ENCODE results near the gene NRXN3. TPM values are rescaled to one million over a fixed set of nuclear protein-coding genes. Genes with fewer than 3 reads are reported as not detected.

The NRXN3 gene
- total RNA-seq, 4 donors from 2014 or later, result 0.19 to 1.4 (median 0.40) TPM

- ATAC-seq (ENCODE audit: low FRiP score), result peak; percentile 9
- no peak for DNase-seq (ENCODE audit: low spot score)
- no peak for TF ChIP-seq CTCF (IDR thresholded peaks at IDR 0.05)
Observed at GRCh38 chr14:79278286-79278797, 1108.2 kb downstream of the NRXN3 start.

GRCh38 chr14:79278798-79279644 is 1108.8 kb downstream of the NRXN3 start:
- peak; percentile 39 for DNase-seq (ENCODE audit: low spot score)
- TF ChIP-seq CTCF (IDR thresholded peaks at IDR 0.05), result no peak
- ATAC-seq (ENCODE audit: low FRiP score), result peak; percentile 99

- TF ChIP-seq CTCF (IDR thresholded peaks at IDR 0.05), result no peak
- no peak for DNase-seq (ENCODE audit: low spot score)
- ATAC-seq (ENCODE audit: low FRiP score), result no peak
Observed at GRCh38 chr14:79279645-79280597, 1109.7 kb downstream of the NRXN3 start.

- DNase-seq (ENCODE audit: low spot score), result no peak
- no peak for ATAC-seq (ENCODE audit: low FRiP score)
- TF ChIP-seq CTCF (IDR thresholded peaks at IDR 0.05), result no peak
Observed at GRCh38 chr14:79281244-79282152, 1111.3 kb downstream of the NRXN3 start.

GRCh38 chr14:79284621-79285020 is 1114.4 kb downstream of the NRXN3 start:
- no peak for TF ChIP-seq CTCF (IDR thresholded peaks at IDR 0.05)
- ATAC-seq (ENCODE audit: low FRiP score), result no peak
- DNase-seq (ENCODE audit: low spot score), result no peak

GRCh38 chr14:79285263-79285662 is 1115.1 kb downstream of the NRXN3 start:
- ATAC-seq (ENCODE audit: low FRiP score) (no peak), DNase-seq (ENCODE audit: low spot score) (no peak)
- no peak for TF ChIP-seq CTCF (IDR thresholded peaks at IDR 0.05)

Data from omental fat pad (tissue), 4 donors.